T-helper 1 cell treated with Interleukin-12 subunit alpha and Interleukin-12 subunit beta and Interleukin-4 antibody, amounts not matched to agents 30 ng/mL and 1 ng/mL, for 36 hours (primary cell): ENCODE data around the gene OR2H2. TPM values are rescaled to one million over a fixed set of nuclear protein-coding genes. Genes with fewer than 3 reads are reported as not detected.

Experiments used
- intact Hi-C: fragments of 100-400 bp; cut with micrococcal nuclease; formaldehyde crosslinking; loops from one replicate; pipeline ENCODE4 v1.15.1; 2024
- total RNA-seq: library from RNA; stranded (reverse); gene quantifications from 2 replicates; pipeline ENCODE4 v1.2.3, GENCODE V29; 2022

Gene OR2H2
- not detected in 2 replicates for total RNA-seq

DNA sequence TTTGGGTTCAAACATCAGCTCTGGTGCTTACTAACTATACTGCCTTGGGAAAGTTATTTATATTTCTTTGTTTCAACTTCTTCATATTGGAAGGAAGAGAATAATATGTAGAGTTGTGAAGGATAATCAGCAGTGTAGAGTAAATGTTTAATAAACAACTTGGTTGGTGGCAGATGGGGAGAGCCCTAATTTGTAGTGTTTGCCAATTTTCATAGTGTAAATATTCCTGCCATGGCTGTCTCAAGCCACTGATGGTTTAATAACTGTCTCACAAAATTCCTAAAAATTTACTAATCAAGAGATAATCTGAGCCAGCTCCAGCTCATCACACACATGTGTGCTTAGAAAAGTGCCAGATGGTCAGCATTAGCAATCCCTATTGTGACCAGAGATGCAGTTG, at the start of gene OR2H2:
OR2H2 (plus strand) TSS at position 301 of the 400 bp plus-strand sequence. CDS start 2,824 bp downstream, outside the sequence.
- intact Hi-C loops: no loop called here

GRCh38 chr6:29537714-29538403, 47.1 kb upstream of the OR2H2 start:
- intact Hi-C loops: no loop called here

GRCh38 chr6:29547573-29547972, 37.3 kb upstream of the OR2H2 start:
- intact Hi-C loops: no loop called here

DNA sequence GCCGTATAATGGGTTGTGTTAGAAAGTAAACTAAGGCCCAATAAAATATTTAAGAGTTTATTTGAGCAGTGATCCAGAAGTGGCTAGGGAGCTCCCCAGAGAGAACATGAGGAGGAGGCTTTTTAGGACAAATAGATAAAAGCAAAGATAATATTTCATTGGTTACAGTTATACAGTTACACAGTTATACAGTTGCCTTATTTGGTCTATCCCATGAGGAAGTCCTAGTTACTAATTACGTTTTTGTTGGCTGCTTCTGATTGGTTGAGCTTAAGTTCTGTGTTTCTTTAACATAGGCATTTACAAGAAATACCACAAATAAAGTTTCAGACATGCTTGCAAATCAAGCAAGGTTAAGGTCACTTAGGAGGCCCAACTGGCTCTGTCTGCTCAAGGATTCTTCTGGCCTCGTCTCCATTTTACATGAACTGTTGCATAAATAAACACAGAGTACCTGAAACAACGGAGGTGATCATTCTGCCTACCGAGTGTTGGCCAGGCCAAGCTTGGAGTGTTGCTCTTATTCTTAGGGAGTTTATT, 32.3 kb upstream of the OR2H2 start:
- intact Hi-C loops: no loop called here

GRCh38 chr6:29553268-29554057, 31.5 kb upstream of the OR2H2 start:
- intact Hi-C loops: no loop called here

GRCh38 chr6:29554764-29555163, 30.2 kb upstream of the OR2H2 start:
- intact Hi-C loops: no loop called here

GRCh38 chr6:29557320-29557719, 27.6 kb upstream of the OR2H2 start:
- intact Hi-C loops: no loop called here

GRCh38 chr6:29558439-29559079, 26.4 kb upstream of the OR2H2 start:
- intact Hi-C loops: no loop called here

GRCh38 chr6:29559524-29560287, 25.2 kb upstream of the OR2H2 start, which contains the start of gene UBD:
TSS of gene UBD (minus strand) at chr6:29559732. CDS start at chr6:29559701, 31 bp downstream.
- intact Hi-C loops: no loop called here

DNA sequence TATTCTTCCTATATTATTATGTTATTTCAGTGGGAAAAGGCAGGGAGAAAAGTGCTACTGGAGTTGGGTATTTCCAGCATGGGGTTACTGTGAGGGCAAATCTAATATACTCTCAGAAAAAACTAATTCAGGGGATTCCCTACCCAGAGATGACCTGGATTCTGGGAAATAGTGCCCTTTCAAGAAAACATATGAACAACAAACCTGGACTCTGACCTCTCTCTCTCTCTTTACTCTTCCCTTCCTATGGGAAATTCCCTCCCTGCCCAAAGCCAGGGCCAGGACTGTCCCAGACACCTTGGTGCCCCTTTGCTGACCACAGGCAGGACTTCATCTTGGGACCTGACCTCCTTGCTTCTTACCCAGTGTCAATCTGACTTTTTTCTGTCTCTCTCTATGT, 23.8 kb upstream of the OR2H2 start:
- intact Hi-C loops: no loop called here

DNA sequence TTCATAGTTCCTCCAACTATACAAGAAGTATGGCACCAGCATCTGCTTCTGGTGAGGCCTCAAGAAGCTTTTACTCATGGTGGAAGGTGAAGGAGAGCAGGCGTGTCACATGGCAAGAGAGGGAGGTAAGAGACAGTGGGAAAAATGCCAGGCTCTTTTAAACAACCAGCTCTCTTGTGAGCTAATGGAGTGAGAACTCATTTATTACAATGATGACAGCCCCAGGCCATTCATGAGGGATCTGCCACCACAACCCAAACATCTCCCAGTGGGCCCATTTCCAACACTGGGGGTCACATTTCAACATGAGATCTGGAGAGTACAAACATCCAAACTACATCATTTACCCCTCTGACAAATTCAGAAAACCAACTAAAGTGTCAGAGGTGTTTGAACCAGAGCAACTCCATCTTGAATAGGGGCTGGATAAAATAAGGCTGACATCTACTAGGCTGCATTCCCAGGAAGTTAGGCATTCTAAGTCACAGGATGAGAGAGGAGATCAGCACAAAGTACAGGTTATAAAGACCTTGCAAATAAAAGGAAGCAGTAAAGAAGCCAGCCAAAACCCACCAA, 23.2 kb upstream of the OR2H2 start:
- intact Hi-C loops: no loop called here

- intact Hi-C loops: no loop called here
Observed at GRCh38 chr6:29563435-29563965, 21.4 kb upstream of the OR2H2 start.

DNA sequence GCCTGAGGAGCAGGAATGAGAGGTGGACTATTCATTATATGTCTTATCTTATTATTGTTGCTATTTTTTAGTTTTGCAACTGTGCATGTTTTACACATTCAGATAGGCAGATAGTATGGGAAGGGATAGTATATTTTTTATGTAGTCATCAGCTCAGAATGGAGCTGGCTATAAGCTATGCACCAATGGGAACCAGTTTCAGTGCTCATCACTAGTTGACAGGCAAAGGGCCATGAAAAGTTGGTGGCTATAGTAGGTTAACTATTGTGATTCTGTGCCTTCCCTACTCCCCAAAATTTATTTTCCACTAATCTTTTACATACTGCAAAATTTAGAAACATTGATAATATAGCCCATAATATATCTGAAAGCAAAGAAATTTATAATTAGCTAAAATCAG, 20.0 kb upstream of the OR2H2 start:
- intact Hi-C loops: no loop called here

- intact Hi-C loops: no loop called here
Observed at GRCh38 chr6:29566856-29567255, 18.1 kb upstream of the OR2H2 start.

DNA sequence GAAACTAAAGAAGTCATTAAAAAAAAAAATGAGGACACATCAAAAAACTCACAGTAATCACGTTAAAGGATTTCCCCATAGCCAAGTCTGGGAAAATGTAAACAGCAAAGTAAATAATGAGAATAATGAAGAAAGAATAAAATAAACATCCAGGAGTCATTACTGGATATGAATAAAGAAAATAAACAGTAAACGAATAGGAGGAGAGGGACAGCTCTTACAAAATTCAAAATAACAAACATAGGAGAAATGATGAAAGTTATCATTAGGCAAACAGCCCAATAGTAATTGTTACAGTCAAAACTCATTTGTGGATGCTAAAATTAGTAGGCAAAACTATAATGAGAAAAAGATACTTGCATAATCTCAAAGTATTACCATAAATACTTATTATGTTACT, 17.4 kb upstream of the OR2H2 start:
- intact Hi-C loops: no loop called here

DNA sequence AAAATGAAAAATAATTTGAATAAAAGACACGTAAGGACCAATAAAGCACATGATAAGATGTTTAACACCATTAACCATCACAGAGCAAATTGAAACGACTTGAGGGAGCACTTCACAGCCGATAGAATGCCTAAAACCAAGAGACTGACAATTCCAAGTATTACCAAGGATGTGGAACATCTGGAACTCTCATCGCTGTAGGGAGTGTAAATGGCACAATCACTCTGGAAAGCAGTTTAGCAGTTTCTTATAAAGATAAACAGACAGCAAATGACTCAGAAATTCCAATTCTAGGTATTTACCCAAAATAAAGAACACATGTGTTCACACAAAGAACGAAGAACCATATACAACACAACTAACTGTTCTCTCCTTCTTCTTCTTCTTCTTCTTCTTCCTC, 16.9 kb upstream of the OR2H2 start:
- intact Hi-C loops: no loop called here

DNA sequence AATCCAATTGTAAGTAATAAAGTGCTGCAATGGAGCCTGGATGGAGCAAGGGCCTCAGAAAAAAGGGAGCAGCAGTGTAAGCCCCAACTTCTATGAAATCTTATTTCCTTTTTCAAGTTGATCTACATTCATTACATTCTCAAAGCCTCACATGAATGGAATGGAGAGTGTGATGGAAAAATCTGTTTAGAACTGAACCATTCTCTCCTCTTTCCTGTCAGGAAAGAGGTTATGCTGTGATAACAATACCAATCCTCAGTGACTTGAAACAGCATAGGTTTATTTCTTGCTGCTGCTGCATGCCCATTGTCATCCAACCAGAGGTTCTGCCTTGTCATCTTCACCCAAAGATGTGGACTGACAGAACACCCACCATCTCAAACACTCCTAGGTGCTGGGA, 8.9 kb upstream of the OR2H2 start:
- intact Hi-C loops: no loop called here

DNA sequence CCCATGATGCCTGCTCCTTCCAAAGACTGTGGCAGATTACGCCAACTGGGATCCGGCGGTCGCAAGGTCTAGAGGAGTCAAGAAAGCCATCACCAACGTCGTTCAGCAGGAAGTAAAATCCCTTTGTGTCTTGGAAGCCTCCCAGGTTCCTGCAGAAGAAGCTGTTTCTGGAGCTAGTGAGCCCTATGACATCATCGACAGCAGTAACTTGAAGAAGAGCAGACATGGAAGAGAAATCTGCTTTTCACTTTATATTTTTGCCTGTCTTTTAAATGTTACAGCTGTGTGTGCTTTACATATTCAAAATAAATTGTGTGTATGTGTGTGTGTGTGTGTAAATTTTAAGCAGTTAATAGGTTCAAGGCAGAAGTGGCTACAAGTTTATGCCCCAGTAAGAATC, 7.4 kb upstream of the OR2H2 start:
- intact Hi-C loops: no loop called here

GRCh38 chr6:29589423-29590048, 4.6 kb downstream of the OR2H2 start:
- intact Hi-C loops: loop anchor here (1.0 to 5.0 kb wide), 2 partner anchors 227 to 573 kb away; no protein-coding TSS in a partner anchor

GRCh38 chr6:29590218-29590808, 5.4 kb downstream of the OR2H2 start:
- intact Hi-C loops: loop anchor here (5.0 kb wide), 1 partner anchor 228 kb away; no protein-coding TSS in a partner anchor
